Neural cell (in vitro differentiated cells): ENCODE measurements around the gene PPM1A. TPM values are rescaled to one million over a fixed set of nuclear protein-coding genes. Genes with fewer than 3 reads are reported as not detected.

Experiments
- H2AFZ ChIP-seq: fragments of 200-600, 300-800 bp; sonication (generic), shearing (Covaris generic); 2 replicates; pipeline ENCODE4 v1.6.0; 2014; ENCODE audit warnings: low read depth, mild to moderate bottlenecking, antibody characterized with exemption, low read length, moderate library complexity
- H3F3A ChIP-seq: fragments of 200-600 bp; shearing (Covaris generic); 2 replicates; pipeline ENCODE4 v1.6.1; 2016; ENCODE audit warnings: mild to moderate bottlenecking, moderate library complexity, mixed read lengths, antibody characterized with exemption, low read length; ENCODE audit not compliant: insufficient read depth, poor library complexity, severe bottlenecking
- H3K27ac ChIP-seq: fragments of 200-600, 300-800 bp; sonication (generic), shearing (Covaris generic); 2 replicates; pipeline ENCODE4 v1.5.1; 2014; ENCODE audit warnings: mild to moderate bottlenecking, low read length, moderate library complexity
- H3K27me3 ChIP-seq: fragments of 300-800, 200-600 bp; sonication (generic), shearing (Covaris generic); 2 replicates; pipeline ENCODE4 v1.6.0; 2014; ENCODE audit warnings: mild to moderate bottlenecking, low read depth, low read length, moderate library complexity; ENCODE audit not compliant: insufficient read depth
- H3K36me3 ChIP-seq: fragments of 300-800, 200-600 bp; sonication (generic), shearing (Covaris generic); 2 replicates; pipeline ENCODE4 v1.5.1; 2014; ENCODE audit warnings: mild to moderate bottlenecking, antibody characterized with exemption, low read length, moderate library complexity; ENCODE audit not compliant: insufficient read depth
- H3K4me2 ChIP-seq: fragments of 300-800, 200-600 bp; sonication (generic), shearing (Covaris generic); 2 replicates; pipeline ENCODE4 v1.6.0; 2014; ENCODE audit warnings: mild to moderate bottlenecking, low read length
- H3K4me3 ChIP-seq: fragments of 300-800, 200-600 bp; sonication (generic), shearing (Covaris generic); 2 replicates; pipeline ENCODE4 v1.5.1; 2014; ENCODE audit warnings: mild to moderate bottlenecking, low read length, moderate library complexity
- H3K79me2 ChIP-seq: fragments of 200-600 bp; shearing (Covaris generic); replicated peaks from 2 replicates; pipeline ENCODE4 v1.6.0; 2014; ENCODE audit warnings: mild to moderate bottlenecking, low read length, moderate library complexity; ENCODE audit not compliant: insufficient read depth
- H3K9ac ChIP-seq: fragments of 300-800, 200-600 bp; sonication (generic), shearing (Covaris generic); 2 replicates; pipeline ENCODE4 v1.6.1; 2016; ENCODE audit warnings: mild to moderate bottlenecking, low read length, mixed read lengths
- H3K9me2 ChIP-seq: fragments of 200-600 bp; shearing (Covaris generic); 2 replicates; pipeline ENCODE4 v1.6.1; 2016; ENCODE audit warnings: mild to moderate bottlenecking, low read length, mixed read lengths; ENCODE audit not compliant: insufficient read depth
- H3K9me3 ChIP-seq: fragments of 200-600, 300-800 bp; sonication (generic), shearing (Covaris generic); 2 replicates; pipeline ENCODE4 v1.6.1; 2016; ENCODE audit warnings: mild to moderate bottlenecking, mixed run types, low read length, moderate library complexity, mixed read lengths
- H4K20me1 ChIP-seq: fragments of 200-600 bp; shearing (Covaris generic); 2 replicates; pipeline ENCODE4 v1.6.1; 2016; ENCODE audit warnings: mild to moderate bottlenecking, mixed run types; ENCODE audit not compliant: insufficient read depth
- CTCF ChIP-seq: fragments of 450-650 bp; IDR thresholded peaks from 2 replicates; pipeline ENCODE4 v1.5.1; 2014; ENCODE audit warnings: antibody characterized with exemption, mild to moderate bottlenecking, moderate library complexity; ENCODE audit not compliant: poor library complexity, severe bottlenecking
- EP300 ChIP-seq: fragments of 450-650 bp; conservative IDR thresholded peaks from 2 replicates; pipeline ENCODE4 v1.6.1; 2014; ENCODE audit warnings: antibody characterized with exemption, mild to moderate bottlenecking, moderate library complexity; ENCODE audit not compliant: poor library complexity, severe bottlenecking
- EZH2 ChIP-seq: fragments of 200-600, 300-800 bp; shearing (Covaris generic), sonication (generic); IDR thresholded peaks from 2 replicates; pipeline ENCODE4 v1.6.1; 2014; ENCODE audit warnings: antibody characterized with exemption, low read length, borderline replicate concordance, mild to moderate bottlenecking; ENCODE audit not compliant: insufficient read depth, poor library complexity, severe bottlenecking
- MXI1 ChIP-seq: fragments of 450-650 bp; conservative IDR thresholded peaks from 2 replicates; pipeline ENCODE4 v1.6.1; 2014; ENCODE audit warnings: antibody characterized with exemption, mild to moderate bottlenecking; ENCODE audit not compliant: poor library complexity, severe bottlenecking
- POLR2AphosphoS5 ChIP-seq: IDR thresholded peaks from 2 replicates; pipeline ENCODE4 v1.6.1; 2012
- RAD21 ChIP-seq: fragments of 450-650 bp; conservative IDR thresholded peaks from 2 replicates; pipeline ENCODE4 v1.6.1; 2014; ENCODE audit warnings: antibody characterized with exemption, mild to moderate bottlenecking, moderate library complexity
- SMC3 ChIP-seq: fragments of 450-650 bp; conservative IDR thresholded peaks from 2 replicates; pipeline ENCODE4 v1.6.1; 2014; ENCODE audit warnings: antibody characterized with exemption, mild to moderate bottlenecking, moderate library complexity; ENCODE audit not compliant: poor library complexity
- TAF1 ChIP-seq: IDR thresholded peaks from 2 replicates; pipeline ENCODE4 v1.6.1; 2012; ENCODE audit warnings: low read depth
- polyA plus RNA-seq: library from polyadenylated mRNA; depleted of rRNA; stranded (reverse); fragments of >200 nt; gene quantifications from 2 replicates; pipeline ENCODE4 v1.2.3, GENCODE V29; 2014
- TF ChIP-seq, protein P1 (sequence below): IDR thresholded peaks from 2 replicates; pipeline ENCODE4 v1.6.1; 2012; ENCODE audit warnings: borderline replicate concordance

The PPM1A gene
- polyA plus RNA-seq, 1 donor from 2014 or later = 52.1 TPM

GRCh38 chr14:60215520-60216420 lies 33.3 kb upstream of the PPM1A start:
- TF ChIP-seq POLR2AphosphoS5 (no peak), SMC3 (no peak), EP300 (no peak), TAF1 (no peak), CTCF (no peak), MXI1 (no peak), EZH2 (no peak), RAD21 (no peak)
- TF ChIP-seq, protein P1, sequence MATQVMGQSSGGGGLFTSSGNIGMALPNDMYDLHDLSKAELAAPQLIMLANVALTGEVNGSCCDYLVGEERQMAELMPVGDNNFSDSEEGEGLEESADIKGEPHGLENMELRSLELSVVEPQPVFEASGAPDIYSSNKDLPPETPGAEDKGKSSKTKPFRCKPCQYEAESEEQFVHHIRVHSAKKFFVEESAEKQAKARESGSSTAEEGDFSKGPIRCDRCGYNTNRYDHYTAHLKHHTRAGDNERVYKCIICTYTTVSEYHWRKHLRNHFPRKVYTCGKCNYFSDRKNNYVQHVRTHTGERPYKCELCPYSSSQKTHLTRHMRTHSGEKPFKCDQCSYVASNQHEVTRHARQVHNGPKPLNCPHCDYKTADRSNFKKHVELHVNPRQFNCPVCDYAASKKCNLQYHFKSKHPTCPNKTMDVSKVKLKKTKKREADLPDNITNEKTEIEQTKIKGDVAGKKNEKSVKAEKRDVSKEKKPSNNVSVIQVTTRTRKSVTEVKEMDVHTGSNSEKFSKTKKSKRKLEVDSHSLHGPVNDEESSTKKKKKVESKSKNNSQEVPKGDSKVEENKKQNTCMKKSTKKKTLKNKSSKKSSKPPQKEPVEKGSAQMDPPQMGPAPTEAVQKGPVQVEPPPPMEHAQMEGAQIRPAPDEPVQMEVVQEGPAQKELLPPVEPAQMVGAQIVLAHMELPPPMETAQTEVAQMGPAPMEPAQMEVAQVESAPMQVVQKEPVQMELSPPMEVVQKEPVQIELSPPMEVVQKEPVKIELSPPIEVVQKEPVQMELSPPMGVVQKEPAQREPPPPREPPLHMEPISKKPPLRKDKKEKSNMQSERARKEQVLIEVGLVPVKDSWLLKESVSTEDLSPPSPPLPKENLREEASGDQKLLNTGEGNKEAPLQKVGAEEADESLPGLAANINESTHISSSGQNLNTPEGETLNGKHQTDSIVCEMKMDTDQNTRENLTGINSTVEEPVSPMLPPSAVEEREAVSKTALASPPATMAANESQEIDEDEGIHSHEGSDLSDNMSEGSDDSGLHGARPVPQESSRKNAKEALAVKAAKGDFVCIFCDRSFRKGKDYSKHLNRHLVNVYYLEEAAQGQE = no peak
- Histone ChIP-seq H3K9me3 (no peaks in the 10 kb centered on the region), H2AFZ (no peak overlapping the region)

GRCh38 chr14:60217713-60218112 lies 31.3 kb upstream of the PPM1A start:
- no peaks in the 10 kb centered on the region for H3F3A ChIP-seq
- H3K9me3 ChIP-seq = no peaks in the 10 kb centered on the region
- TF ChIP-seq SMC3 = no peak
- TF ChIP-seq MXI1 = no peak
- TF ChIP-seq, protein P1 = no peak
- no peak for TF ChIP-seq RAD21
- no peak for TF ChIP-seq TAF1
- TF ChIP-seq EP300 = no peak
- TF ChIP-seq CTCF = no peak
- no peak for TF ChIP-seq EZH2
- no peaks in the 10 kb centered on the region for H4K20me1 ChIP-seq
- H3K4me3 ChIP-seq = no peak overlapping the region
- H3K9me2 ChIP-seq = no peaks in the 10 kb centered on the region
- H2AFZ ChIP-seq = no peak overlapping the region
- H3K9ac ChIP-seq = no peak overlapping the region
- no peaks in the 10 kb centered on the region for H3K79me2 ChIP-seq
- no peaks in the 10 kb centered on the region for H3K36me3 ChIP-seq
- no peak overlapping the region for H3K27ac ChIP-seq
- H3K27me3 ChIP-seq = no peaks in the 10 kb centered on the region
- H3K4me2 ChIP-seq = no peak overlapping the region

More at GRCh38 chr14:60215520-60216420, 33.3 kb upstream of the PPM1A start:
- H3F3A ChIP-seq = no peaks in the 10 kb centered on the region
- H3K79me2 ChIP-seq = no peaks in the 10 kb centered on the region
- no peak overlapping the region for H3K9ac ChIP-seq
- H3K36me3 ChIP-seq = no peaks in the 10 kb centered on the region
- no peaks in the 10 kb centered on the region for H4K20me1 ChIP-seq
- H3K9me2 ChIP-seq = no peaks in the 10 kb centered on the region
- no peak overlapping the region for H3K27ac ChIP-seq
- no peak overlapping the region for H3K4me3 ChIP-seq
- H3K27me3 ChIP-seq = no peaks in the 10 kb centered on the region
- no peak overlapping the region for H3K4me2 ChIP-seq
